ENCODE data around the gene SLC38A1. TPM values are rescaled to one million over a fixed set of nuclear protein-coding genes. Genes with fewer than 3 reads are reported as not detected.
"Not testable (repeated sequence)": the region's sequence is repeated elsewhere in the genome, so short reads cannot be mapped to it uniquely, and the experiment has no call there.

The SLC38A1 gene
- total and polyA plus RNA-seq, 4 donors = 4.2 to 66.2 (median 17.7) TPM

DNA sequence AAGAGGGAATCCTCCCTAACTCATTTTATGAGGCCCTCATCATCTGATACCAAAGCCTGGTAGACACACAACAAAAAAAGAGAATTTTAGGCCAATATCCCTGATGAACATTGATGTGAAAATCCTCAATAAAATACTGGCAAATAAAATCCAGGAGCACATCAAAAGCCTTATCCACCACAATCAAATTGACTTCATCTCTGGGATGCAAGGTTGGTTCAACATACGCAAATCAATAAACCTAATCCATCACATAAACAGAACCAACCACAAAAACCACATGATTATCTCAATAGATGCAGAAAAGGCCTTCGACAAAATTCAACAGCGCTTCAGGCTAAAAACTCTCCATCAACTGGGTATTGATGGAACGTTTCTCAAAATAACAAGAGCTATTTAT, 18.9 kb downstream of the SLC38A1 start:
- H3K27ac ChIP-seq (ENCODE audit: low read depth in 1 of 2, low read length in 2 of 2); H3K4me3 ChIP-seq (ENCODE audit: low read length in 2 of 2); H3K36me3 ChIP-seq (ENCODE audit: control insufficient read depth in 1 of 2, insufficient read depth in 2 of 2, low read length in 1 of 2); H3K9me3 ChIP-seq (ENCODE audit: control insufficient read depth, low read length); intact Hi-C loops (cut with DNase I); ATAC-seq (ENCODE audit: low FRiP score); H3K27me3 ChIP-seq (ENCODE audit: control insufficient read depth in 1 of 2, insufficient read depth in 2 of 2, low read length in 1 of 2); H3K4me1 ChIP-seq (ENCODE audit: control insufficient read depth in 1 of 2, insufficient read depth in 2 of 2, low read length in 2 of 2); DNase-seq: not testable (repeated sequence)
- WGBS, 2 donors = 69 to 95% methylated on average over 4 of the region's 4 CpGs

DNA sequence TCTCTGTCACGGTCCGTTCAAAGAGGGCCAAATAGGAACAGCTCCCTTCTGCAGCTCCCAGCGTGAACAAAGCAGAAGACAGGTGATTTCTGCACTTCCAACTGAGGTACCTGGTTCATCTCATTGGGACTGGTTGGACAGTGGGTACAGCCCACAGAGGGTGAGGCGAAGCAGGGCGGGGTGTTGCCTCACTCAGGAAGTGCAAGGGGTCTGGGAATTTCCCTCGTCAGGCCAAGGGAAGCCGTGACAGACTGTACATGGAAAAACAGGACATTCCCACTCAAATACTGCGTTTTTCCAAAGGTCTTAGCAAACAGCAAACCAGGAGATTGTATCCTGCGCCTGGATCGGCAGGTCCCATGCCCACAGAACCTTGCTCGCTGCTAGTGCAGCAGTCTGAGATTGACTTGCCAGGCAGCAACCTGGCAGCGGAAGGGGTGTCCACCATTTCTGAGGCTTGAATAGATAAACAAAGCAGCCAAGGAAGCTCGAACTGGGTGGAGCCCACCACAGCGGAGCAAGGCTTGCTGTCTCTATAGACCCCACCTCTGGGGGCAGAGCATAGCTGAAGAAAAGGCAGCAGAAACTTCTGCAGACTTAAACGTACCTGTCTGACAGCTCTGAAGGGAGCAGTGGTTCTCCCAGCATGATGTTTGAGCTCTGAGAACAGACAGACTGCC, 22.7 kb downstream of the SLC38A1 start:
- no peak overlapping the region for H3K27ac ChIP-seq (ENCODE audit: low read depth in 1 of 2, low read length in 2 of 2)
- 95 to 96% methylated on average over 15 of the region's 15 CpGs for WGBS, 2 donors
- no peak overlapping the region for H3K4me3 ChIP-seq (ENCODE audit: low read length in 2 of 2)
- H3K36me3 ChIP-seq (ENCODE audit: control insufficient read depth in 1 of 2, insufficient read depth in 2 of 2, low read length in 1 of 2) = no peaks in the 10 kb centered on the region
- intact Hi-C loops (cut with DNase I) = no loop called here
- DNase-seq (no peak), ATAC-seq (ENCODE audit: low FRiP score) (no peak)
- no peaks in the 10 kb centered on the region for H3K9me3 ChIP-seq (ENCODE audit: control insufficient read depth, low read length)
- H3K4me1 ChIP-seq (ENCODE audit: control insufficient read depth in 1 of 2, insufficient read depth in 2 of 2, low read length in 2 of 2) = no peaks in the 10 kb centered on the region
- H3K27me3 ChIP-seq (ENCODE audit: control insufficient read depth in 1 of 2, insufficient read depth in 2 of 2, low read length in 1 of 2) = no peaks in the 10 kb centered on the region

- intact Hi-C loops (cut with DNase I) = no loop called here
- Histone ChIP-seq H3K36me3 (ENCODE audit: control insufficient read depth in 1 of 2, insufficient read depth in 2 of 2, low read length in 1 of 2) (no peaks in the 10 kb centered on the region), H3K27me3 (ENCODE audit: control insufficient read depth in 1 of 2, insufficient read depth in 2 of 2, low read length in 1 of 2) (no peaks in the 10 kb centered on the region), H3K9me3 (ENCODE audit: control insufficient read depth, low read length) (no peaks in the 10 kb centered on the region), H3K4me3 (ENCODE audit: low read length in 2 of 2) (no peak overlapping the region), H3K4me1 (ENCODE audit: control insufficient read depth in 1 of 2, insufficient read depth in 2 of 2, low read length in 2 of 2) (no peaks in the 10 kb centered on the region), H3K27ac (ENCODE audit: low read depth in 1 of 2, low read length in 2 of 2) (no peak overlapping the region)
- DNase-seq (no peak), ATAC-seq (ENCODE audit: low FRiP score) (no peak)
Measured at GRCh38 chr12:46244997-46245396, 23.8 kb downstream of the SLC38A1 start.

DNA sequence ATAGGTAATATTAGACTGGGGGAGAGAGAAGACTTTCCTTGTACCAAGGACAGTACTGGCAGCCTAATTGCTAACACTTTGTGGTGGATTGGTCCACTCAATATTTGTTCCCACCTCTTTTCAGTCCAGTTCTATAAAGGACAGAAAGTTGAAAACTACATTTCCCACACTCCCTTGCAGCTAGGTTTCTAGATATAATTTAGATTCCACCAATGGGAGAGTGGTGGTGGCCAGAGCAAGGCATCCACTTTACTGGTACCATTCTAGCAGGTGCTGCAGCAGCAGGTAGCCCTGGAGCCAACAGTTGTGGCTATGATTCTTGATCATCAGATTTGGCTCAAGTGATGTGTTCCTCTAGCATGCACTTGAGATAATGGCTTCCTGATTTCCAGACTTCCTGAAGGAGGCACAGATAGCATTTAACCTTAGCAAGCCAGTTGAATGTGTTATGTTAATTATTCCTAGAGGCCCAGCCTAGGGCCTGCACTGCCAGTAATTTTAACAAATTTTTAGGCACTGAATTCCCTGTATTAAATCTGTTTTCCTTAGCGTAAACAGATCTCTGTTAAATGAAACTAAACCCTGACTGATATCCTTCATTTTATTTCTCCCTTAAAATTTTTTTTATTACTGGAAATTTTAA, 24.4 kb downstream of the SLC38A1 start:
- ATAC-seq (ENCODE audit: low FRiP score) = no peak
- WGBS, 2 donors = 98 to 100% methylated on average over 1 of the region's 1 CpG
- Histone ChIP-seq H3K4me1 (ENCODE audit: control insufficient read depth in 1 of 2, insufficient read depth in 2 of 2, low read length in 2 of 2) (no peaks in the 10 kb centered on the region), H3K27ac (ENCODE audit: low read depth in 1 of 2, low read length in 2 of 2) (no peak overlapping the region), H3K4me3 (ENCODE audit: low read length in 2 of 2) (no peak overlapping the region), H3K9me3 (ENCODE audit: control insufficient read depth, low read length) (no peaks in the 10 kb centered on the region), H3K36me3 (ENCODE audit: control insufficient read depth in 1 of 2, insufficient read depth in 2 of 2, low read length in 1 of 2) (no peaks in the 10 kb centered on the region), H3K27me3 (ENCODE audit: control insufficient read depth in 1 of 2, insufficient read depth in 2 of 2, low read length in 1 of 2) (no peaks in the 10 kb centered on the region)
- DNase-seq = no peak
- intact Hi-C loops (cut with DNase I) = no loop called here

GRCh38 chr12:46242569-46242968, 26.3 kb downstream of the SLC38A1 start:
- no peaks in the 10 kb centered on the region for H3K9me3 ChIP-seq (ENCODE audit: control insufficient read depth, low read length)
- DNase-seq = no peak
- no peak overlapping the region for H3K4me3 ChIP-seq (ENCODE audit: low read length in 2 of 2)
- H3K36me3 ChIP-seq (ENCODE audit: control insufficient read depth in 1 of 2, insufficient read depth in 2 of 2, low read length in 1 of 2) = peaks cover 0 to 3% of the 10 kb centered on the region in 2 donors
- intact Hi-C loops (cut with DNase I) = no loop called here
- 86 to 93% methylated on average over 2 of the region's 2 CpGs for WGBS, 2 donors
- no peaks in the 10 kb centered on the region for H3K27me3 ChIP-seq (ENCODE audit: control insufficient read depth in 1 of 2, insufficient read depth in 2 of 2, low read length in 1 of 2)
- no peak for ATAC-seq (ENCODE audit: low FRiP score)
- H3K4me1 ChIP-seq (ENCODE audit: control insufficient read depth in 1 of 2, insufficient read depth in 2 of 2, low read length in 2 of 2) = no peaks in the 10 kb centered on the region
- H3K27ac ChIP-seq (ENCODE audit: low read depth in 1 of 2, low read length in 2 of 2) = no peak overlapping the region

DNA sequence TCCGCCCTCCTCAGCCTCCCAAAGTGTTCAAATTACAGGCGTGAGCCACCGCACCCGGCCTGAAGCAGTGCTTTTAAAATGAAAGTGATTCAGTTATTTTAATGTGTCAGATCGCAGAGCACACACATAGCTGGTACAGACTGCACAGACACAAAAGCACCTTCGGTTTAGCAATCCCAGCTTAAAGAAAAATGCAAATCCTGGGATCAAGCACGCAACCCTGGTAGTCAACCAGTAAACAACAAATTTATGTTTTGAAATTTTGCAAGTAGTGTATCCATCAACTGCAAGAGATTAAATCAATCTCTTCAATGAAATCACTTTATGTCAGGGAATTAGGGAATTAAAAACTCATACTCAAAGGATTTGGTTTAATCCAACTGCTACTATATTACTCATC, 28.4 kb downstream of the SLC38A1 start:
- Histone ChIP-seq H3K9me3 (ENCODE audit: control insufficient read depth, low read length) (no peaks in the 10 kb centered on the region), H3K36me3 (ENCODE audit: control insufficient read depth in 1 of 2, insufficient read depth in 2 of 2, low read length in 1 of 2) (peaks cover 0 to 3% of the 10 kb centered on the region in 2 donors), H3K4me1 (ENCODE audit: control insufficient read depth in 1 of 2, insufficient read depth in 2 of 2, low read length in 2 of 2) (no peaks in the 10 kb centered on the region), H3K4me3 (ENCODE audit: low read length in 2 of 2) (no peak overlapping the region), H3K27ac (ENCODE audit: low read depth in 1 of 2, low read length in 2 of 2) (no peak overlapping the region), H3K27me3 (ENCODE audit: control insufficient read depth in 1 of 2, insufficient read depth in 2 of 2, low read length in 1 of 2) (no peaks in the 10 kb centered on the region)
- 97 to 99% methylated on average over 7 of the region's 7 CpGs for WGBS, 2 donors
- DNase-seq (no peak), ATAC-seq (ENCODE audit: low FRiP score) (no peak)
- intact Hi-C loops (cut with DNase I) = no loop called here

DNA sequence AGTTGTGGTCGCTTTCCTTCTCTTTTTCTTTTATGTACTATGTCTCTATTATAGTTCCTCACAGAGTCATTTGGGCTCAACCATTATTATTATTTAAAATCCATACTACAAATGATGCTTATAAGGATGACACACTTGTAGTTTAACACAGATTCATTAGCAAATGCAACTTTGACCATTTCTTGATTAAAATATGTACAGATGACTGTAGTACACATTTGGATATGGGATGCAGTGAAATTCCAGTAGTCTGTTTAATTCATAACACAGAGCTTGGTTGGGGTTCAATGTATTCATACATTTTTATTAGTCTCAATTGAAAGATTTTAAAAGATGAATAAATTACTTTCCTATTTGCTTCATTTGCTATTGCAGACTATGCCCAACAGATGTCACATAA, 30.0 kb downstream of the SLC38A1 start:
- WGBS, 2 donors = 95 to 100% methylated on average over 1 of the region's 1 CpG
- Histone ChIP-seq H3K4me3 (ENCODE audit: low read length in 2 of 2) (no peak overlapping the region), H3K9me3 (ENCODE audit: control insufficient read depth, low read length) (no peaks in the 10 kb centered on the region), H3K27me3 (ENCODE audit: control insufficient read depth in 1 of 2, insufficient read depth in 2 of 2, low read length in 1 of 2) (no peaks in the 10 kb centered on the region), H3K36me3 (ENCODE audit: control insufficient read depth in 1 of 2, insufficient read depth in 2 of 2, low read length in 1 of 2) (peaks cover 0 to 3% of the 10 kb centered on the region in 2 donors), H3K27ac (ENCODE audit: low read depth in 1 of 2, low read length in 2 of 2) (no peak overlapping the region), H3K4me1 (ENCODE audit: control insufficient read depth in 1 of 2, insufficient read depth in 2 of 2, low read length in 2 of 2) (no peaks in the 10 kb centered on the region)
- no peak for DNase-seq
- no peak for ATAC-seq (ENCODE audit: low FRiP score)
- intact Hi-C loops (cut with DNase I) = no loop called here

GRCh38 chr12:46237371-46238045, 31.3 kb downstream of the SLC38A1 start:
- H3K9me3 ChIP-seq (ENCODE audit: control insufficient read depth, low read length) = no peaks in the 10 kb centered on the region
- H3K36me3 ChIP-seq (ENCODE audit: control insufficient read depth in 1 of 2, insufficient read depth in 2 of 2, low read length in 1 of 2) = peaks cover 0 to 3% of the 10 kb centered on the region in 2 donors
- H3K4me1 ChIP-seq (ENCODE audit: control insufficient read depth in 1 of 2, insufficient read depth in 2 of 2, low read length in 2 of 2) = no peaks in the 10 kb centered on the region
- no peak for DNase-seq
- no peak overlapping the region for H3K27ac ChIP-seq (ENCODE audit: low read depth in 1 of 2, low read length in 2 of 2)
- ATAC-seq (ENCODE audit: low FRiP score) = no peak
- 90% methylated on average over 3 of the region's 3 CpGs for WGBS, 2 donors
- no peak overlapping the region for H3K4me3 ChIP-seq (ENCODE audit: low read length in 2 of 2)
- no peaks in the 10 kb centered on the region for H3K27me3 ChIP-seq (ENCODE audit: control insufficient read depth in 1 of 2, insufficient read depth in 2 of 2, low read length in 1 of 2)
- intact Hi-C loops (cut with DNase I) = no loop called here

DNA sequence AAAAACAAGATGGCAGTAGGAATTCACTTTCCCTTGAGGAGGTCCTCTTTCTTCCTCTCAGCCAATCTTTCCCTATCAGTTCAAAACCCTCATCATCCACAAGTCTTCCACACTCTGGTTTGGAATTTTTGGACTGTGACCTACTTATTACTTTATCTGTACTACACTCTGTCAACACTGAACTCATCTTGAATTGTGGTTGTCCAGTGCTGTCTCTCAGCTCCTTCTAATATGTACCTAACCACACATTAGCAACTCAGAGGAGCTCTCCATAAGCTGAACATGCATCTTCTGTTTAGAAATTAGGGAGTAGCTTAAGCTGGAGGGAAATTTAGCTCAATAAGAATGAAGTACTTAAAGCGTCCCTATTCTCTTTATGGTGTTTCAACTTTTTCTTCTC, 34.8 kb downstream of the SLC38A1 start:
- H3K4me3 ChIP-seq (ENCODE audit: low read length in 2 of 2) = no peak overlapping the region
- 97 to 99% methylated on average over 1 of the region's 1 CpG for WGBS, 2 donors
- H3K27me3 ChIP-seq (ENCODE audit: control insufficient read depth in 1 of 2, insufficient read depth in 2 of 2, low read length in 1 of 2) = no peaks in the 10 kb centered on the region
- peaks cover 0 to under 1% of the 10 kb centered on the region in 2 donors for H3K4me1 ChIP-seq (ENCODE audit: control insufficient read depth in 1 of 2, insufficient read depth in 2 of 2, low read length in 2 of 2)
- H3K36me3 ChIP-seq (ENCODE audit: control insufficient read depth in 1 of 2, insufficient read depth in 2 of 2, low read length in 1 of 2) = peaks cover 0 to 3% of the 10 kb centered on the region in 2 donors
- DNase-seq = no peak
- H3K27ac ChIP-seq (ENCODE audit: low read depth in 1 of 2, low read length in 2 of 2) = no peak overlapping the region
- no peak for ATAC-seq (ENCODE audit: low FRiP score)
- no peaks in the 10 kb centered on the region for H3K9me3 ChIP-seq (ENCODE audit: control insufficient read depth, low read length)
- intact Hi-C loops (cut with DNase I) = no loop called here
